ENCODE data around the gene DENND4C.

- TF ChIP-seq CTCF (IDR thresholded peaks at IDR 0.05) (no peak), POLR2A (IDR thresholded peaks at IDR 0.05) (no peak)
These were observed 156.1 kb downstream of the DENND4C start for GRCh38 chr9:19386502-19387044.

Measured in testis (tissue), 2 donors.